ENCODE results near the gene FAM107B. TPM values are rescaled to one million over a fixed set of nuclear protein-coding genes. Genes with fewer than 3 reads are reported as not detected.

Gene FAM107B
- total and polyA plus RNA-seq, 4 donors, result 24.9 to 58.1 (median 30.9) TPM

DNA sequence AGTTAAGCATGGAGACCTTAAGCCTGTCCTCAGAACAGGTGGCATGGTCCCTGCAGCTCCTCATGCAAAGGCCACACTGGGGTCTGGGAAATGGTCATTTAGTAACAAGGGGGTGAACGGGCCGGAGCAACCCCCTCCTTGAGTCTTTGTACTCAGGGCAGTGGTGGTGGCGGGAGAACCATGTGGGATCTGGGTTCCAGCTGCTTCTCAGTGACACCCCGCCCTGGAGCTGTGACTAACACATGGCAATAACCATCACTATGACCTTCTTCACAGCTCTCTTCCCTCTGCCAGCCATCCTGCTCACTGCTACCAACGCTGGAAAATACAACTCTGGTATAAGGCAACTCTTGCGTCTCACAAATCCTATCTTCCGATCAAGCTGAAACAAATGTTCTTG lies 240.5 kb downstream of the FAM107B start:
- 94% methylated on average over 7 of the region's 7 CpGs for WGBS
- Histone ChIP-seq H3K27me3 (ENCODE audit: control insufficient read depth in 4 of 4, insufficient read depth in 4 of 4, low read length in 3 of 4) (no peaks in the 10 kb centered on the region), H3K4me1 (ENCODE audit: control insufficient read depth in 4 of 4, insufficient read depth in 4 of 4, low read length in 3 of 4) (peaks cover 0 to 44% (median 36%) of the 10 kb centered on the region in 4 donors), H3K9me3 (ENCODE audit: control insufficient read depth in 4 of 4, low read length in 3 of 4) (no peaks in the 10 kb centered on the region), H3K4me3 (ENCODE audit: low read depth in 1 of 3, low read length in 3 of 3) (no peak overlapping the region), H3K36me3 (ENCODE audit: control insufficient read depth in 4 of 4, insufficient read depth in 3 of 4, low read depth in 1 of 4, low read length in 3 of 4) (peaks cover 0 to 16% (median 14%) of the 10 kb centered on the region in 4 donors), H3K9ac (ENCODE audit: low read depth in 1 of 2, low read length in 2 of 2) (no peak overlapping the region), H3K27ac (ENCODE audit: low read depth in 1 of 2, low read length in 2 of 2) (no peak overlapping the region)
- TF ChIP-seq CTCF (IDR thresholded peaks at IDR 0.05; ENCODE audit: low read depth, low read length, missing input control) (no peak), JUND (IDR thresholded peaks at IDR 0.05) (no peak), EGR1 (IDR thresholded peaks at IDR 0.05; ENCODE audit: low read depth in 2 of 2) (no peak), YY1 (IDR thresholded peaks at IDR 0.05) (no peak), RXRA (IDR thresholded peaks at IDR 0.05) (no peak), RAD21 (IDR thresholded peaks at IDR 0.05) (no peak), GABPA (IDR thresholded peaks at IDR 0.05 in 1 of 2, conservative IDR thresholded peaks at IDR 0.05 in 1 of 2) (no peak), REST (IDR thresholded peaks at IDR 0.05) (no peak), HNF4A (conservative IDR thresholded peaks at IDR 0.05) (no peak)
- TF ChIP-seq, protein P1, sequence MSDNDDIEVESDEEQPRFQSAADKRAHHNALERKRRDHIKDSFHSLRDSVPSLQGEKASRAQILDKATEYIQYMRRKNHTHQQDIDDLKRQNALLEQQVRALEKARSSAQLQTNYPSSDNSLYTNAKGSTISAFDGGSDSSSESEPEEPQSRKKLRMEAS (IDR thresholded peaks at IDR 0.05), result no peak
- TF ChIP-seq, protein P2, sequence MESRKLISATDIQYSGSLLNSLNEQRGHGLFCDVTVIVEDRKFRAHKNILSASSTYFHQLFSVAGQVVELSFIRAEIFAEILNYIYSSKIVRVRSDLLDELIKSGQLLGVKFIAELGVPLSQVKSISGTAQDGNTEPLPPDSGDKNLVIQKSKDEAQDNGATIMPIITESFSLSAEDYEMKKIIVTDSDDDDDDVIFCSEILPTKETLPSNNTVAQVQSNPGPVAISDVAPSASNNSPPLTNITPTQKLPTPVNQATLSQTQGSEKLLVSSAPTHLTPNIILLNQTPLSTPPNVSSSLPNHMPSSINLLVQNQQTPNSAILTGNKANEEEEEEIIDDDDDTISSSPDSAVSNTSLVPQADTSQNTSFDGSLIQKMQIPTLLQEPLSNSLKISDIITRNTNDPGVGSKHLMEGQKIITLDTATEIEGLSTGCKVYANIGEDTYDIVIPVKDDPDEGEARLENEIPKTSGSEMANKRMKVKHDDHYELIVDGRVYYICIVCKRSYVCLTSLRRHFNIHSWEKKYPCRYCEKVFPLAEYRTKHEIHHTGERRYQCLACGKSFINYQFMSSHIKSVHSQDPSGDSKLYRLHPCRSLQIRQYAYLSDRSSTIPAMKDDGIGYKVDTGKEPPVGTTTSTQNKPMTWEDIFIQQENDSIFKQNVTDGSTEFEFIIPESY (IDR thresholded peaks at IDR 0.05), result no peak
- no peak for DNase-seq (ENCODE audit: low spot score)

DNA sequence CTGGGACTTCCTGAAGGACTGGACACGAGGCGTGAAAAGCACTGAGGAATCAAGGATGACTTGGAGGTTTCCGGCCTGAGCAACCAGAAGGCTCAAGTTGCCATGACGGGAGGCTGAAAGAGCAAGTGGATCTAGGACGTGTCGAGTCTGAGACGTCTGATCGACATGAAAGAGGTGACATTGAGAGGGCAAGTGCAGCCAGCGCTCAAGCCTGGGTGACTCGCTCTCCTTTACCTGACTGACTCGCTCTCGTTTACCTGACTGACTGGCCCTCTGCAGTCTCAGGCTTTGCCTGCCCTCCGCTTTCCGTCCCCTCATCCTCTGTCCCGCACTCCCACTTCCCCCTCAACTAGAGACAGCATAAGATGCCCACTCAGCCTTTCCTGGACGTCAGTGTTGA lies 241.4 kb downstream of the FAM107B start:
- peaks cover 0 to 20% (median 20%) of the 10 kb centered on the region in 4 donors for H3K36me3 ChIP-seq (ENCODE audit: control insufficient read depth in 4 of 4, insufficient read depth in 3 of 4, low read depth in 1 of 4, low read length in 3 of 4)
- H3K27ac ChIP-seq (ENCODE audit: low read depth in 1 of 2, low read length in 2 of 2), result peak overlapping the region; percentile 69 to 75
- TF ChIP-seq FOXA1 (IDR thresholded peaks at IDR 0.05) (no peak), RXRA (IDR thresholded peaks at IDR 0.05) (no peak)
- H3K4me3 ChIP-seq (ENCODE audit: low read depth in 1 of 3, low read length in 3 of 3), result no peak overlapping the region
- 90% methylated on average over 16 of the region's 16 CpGs for WGBS
- peaks cover 0 to 44% (median 36%) of the 10 kb centered on the region in 4 donors for H3K4me1 ChIP-seq (ENCODE audit: control insufficient read depth in 4 of 4, insufficient read depth in 4 of 4, low read length in 3 of 4)
- no peaks in the 10 kb centered on the region for H3K27me3 ChIP-seq (ENCODE audit: control insufficient read depth in 4 of 4, insufficient read depth in 4 of 4, low read length in 3 of 4)
- no peaks in the 10 kb centered on the region for H3K9me3 ChIP-seq (ENCODE audit: control insufficient read depth in 4 of 4, low read length in 3 of 4)
- H3K9ac ChIP-seq (ENCODE audit: low read depth in 1 of 2, low read length in 2 of 2), result no peak overlapping the region
- no peak for DNase-seq (ENCODE audit: low spot score)
